ENCODE results near the gene DNTTIP2. TPM values are rescaled to one million over a fixed set of nuclear protein-coding genes. Genes with fewer than 3 reads are reported as not detected.

The DNTTIP2 gene
- polyA plus RNA-seq, 1 donor from 2014 or later = 43.8 TPM

GRCh38 chr1:93906480-93906879 lies 27.5 kb upstream of the DNTTIP2 start:
- Histone ChIP-seq H3K9ac (ENCODE audit: low read length) (no peak overlapping the region), H3K36me3 (ENCODE audit: insufficient read depth, low read length) (no peaks in the 10 kb centered on the region), H3K4me3 (ENCODE audit: low read length) (no peak overlapping the region), H3K27ac (ENCODE audit: low read length) (no peak overlapping the region), H3K4me2 (ENCODE audit: low read length) (no peak overlapping the region), H2AFZ (ENCODE audit: low read depth, low read length) (no peak overlapping the region), H3F3A (ENCODE audit: insufficient read depth, low read length, poor library complexity, severe bottlenecking) (no peaks in the 10 kb centered on the region), H3K9me2 (ENCODE audit: insufficient read depth, low read length) (no peaks in the 10 kb centered on the region), H4K20me1 (ENCODE audit: insufficient read depth) (no peaks in the 10 kb centered on the region), H3K79me2 (replicated peaks; ENCODE audit: insufficient read depth, low read length) (peaks cover 9% of the 10 kb centered on the region), H3K9me3 (ENCODE audit: low read length) (no peaks in the 10 kb centered on the region), H3K27me3 (ENCODE audit: insufficient read depth, low read depth, low read length) (no peaks in the 10 kb centered on the region)
- TF ChIP-seq, protein P1, sequence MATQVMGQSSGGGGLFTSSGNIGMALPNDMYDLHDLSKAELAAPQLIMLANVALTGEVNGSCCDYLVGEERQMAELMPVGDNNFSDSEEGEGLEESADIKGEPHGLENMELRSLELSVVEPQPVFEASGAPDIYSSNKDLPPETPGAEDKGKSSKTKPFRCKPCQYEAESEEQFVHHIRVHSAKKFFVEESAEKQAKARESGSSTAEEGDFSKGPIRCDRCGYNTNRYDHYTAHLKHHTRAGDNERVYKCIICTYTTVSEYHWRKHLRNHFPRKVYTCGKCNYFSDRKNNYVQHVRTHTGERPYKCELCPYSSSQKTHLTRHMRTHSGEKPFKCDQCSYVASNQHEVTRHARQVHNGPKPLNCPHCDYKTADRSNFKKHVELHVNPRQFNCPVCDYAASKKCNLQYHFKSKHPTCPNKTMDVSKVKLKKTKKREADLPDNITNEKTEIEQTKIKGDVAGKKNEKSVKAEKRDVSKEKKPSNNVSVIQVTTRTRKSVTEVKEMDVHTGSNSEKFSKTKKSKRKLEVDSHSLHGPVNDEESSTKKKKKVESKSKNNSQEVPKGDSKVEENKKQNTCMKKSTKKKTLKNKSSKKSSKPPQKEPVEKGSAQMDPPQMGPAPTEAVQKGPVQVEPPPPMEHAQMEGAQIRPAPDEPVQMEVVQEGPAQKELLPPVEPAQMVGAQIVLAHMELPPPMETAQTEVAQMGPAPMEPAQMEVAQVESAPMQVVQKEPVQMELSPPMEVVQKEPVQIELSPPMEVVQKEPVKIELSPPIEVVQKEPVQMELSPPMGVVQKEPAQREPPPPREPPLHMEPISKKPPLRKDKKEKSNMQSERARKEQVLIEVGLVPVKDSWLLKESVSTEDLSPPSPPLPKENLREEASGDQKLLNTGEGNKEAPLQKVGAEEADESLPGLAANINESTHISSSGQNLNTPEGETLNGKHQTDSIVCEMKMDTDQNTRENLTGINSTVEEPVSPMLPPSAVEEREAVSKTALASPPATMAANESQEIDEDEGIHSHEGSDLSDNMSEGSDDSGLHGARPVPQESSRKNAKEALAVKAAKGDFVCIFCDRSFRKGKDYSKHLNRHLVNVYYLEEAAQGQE (IDR thresholded peaks at IDR 0.05; ENCODE audit: borderline replicate concordance) = no peak
- TF ChIP-seq EP300 (conservative IDR thresholded peaks at IDR 0.05; ENCODE audit: poor library complexity, severe bottlenecking) = no peak
- TF ChIP-seq POLR2AphosphoS5 (IDR thresholded peaks at IDR 0.05) = no peak
- no peak for TF ChIP-seq MXI1 (conservative IDR thresholded peaks at IDR 0.05; ENCODE audit: poor library complexity, severe bottlenecking)
- no peak for TF ChIP-seq EZH2 (IDR thresholded peaks at IDR 0.05; ENCODE audit: borderline replicate concordance, insufficient read depth, low read length, poor library complexity, severe bottlenecking)
- TF ChIP-seq, protein P2, sequence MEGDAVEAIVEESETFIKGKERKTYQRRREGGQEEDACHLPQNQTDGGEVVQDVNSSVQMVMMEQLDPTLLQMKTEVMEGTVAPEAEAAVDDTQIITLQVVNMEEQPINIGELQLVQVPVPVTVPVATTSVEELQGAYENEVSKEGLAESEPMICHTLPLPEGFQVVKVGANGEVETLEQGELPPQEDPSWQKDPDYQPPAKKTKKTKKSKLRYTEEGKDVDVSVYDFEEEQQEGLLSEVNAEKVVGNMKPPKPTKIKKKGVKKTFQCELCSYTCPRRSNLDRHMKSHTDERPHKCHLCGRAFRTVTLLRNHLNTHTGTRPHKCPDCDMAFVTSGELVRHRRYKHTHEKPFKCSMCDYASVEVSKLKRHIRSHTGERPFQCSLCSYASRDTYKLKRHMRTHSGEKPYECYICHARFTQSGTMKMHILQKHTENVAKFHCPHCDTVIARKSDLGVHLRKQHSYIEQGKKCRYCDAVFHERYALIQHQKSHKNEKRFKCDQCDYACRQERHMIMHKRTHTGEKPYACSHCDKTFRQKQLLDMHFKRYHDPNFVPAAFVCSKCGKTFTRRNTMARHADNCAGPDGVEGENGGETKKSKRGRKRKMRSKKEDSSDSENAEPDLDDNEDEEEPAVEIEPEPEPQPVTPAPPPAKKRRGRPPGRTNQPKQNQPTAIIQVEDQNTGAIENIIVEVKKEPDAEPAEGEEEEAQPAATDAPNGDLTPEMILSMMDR (IDR thresholded peaks at IDR 0.05; ENCODE audit: poor library complexity, severe bottlenecking) = no peak
- TF ChIP-seq SMC3 (conservative IDR thresholded peaks at IDR 0.05; ENCODE audit: poor library complexity) = no peak
- no peak for TF ChIP-seq RAD21 (conservative IDR thresholded peaks at IDR 0.05)
- no peak for TF ChIP-seq TAF1 (IDR thresholded peaks at IDR 0.05; ENCODE audit: low read depth)

GRCh38 chr1:93905734-93906133 lies 26.7 kb upstream of the DNTTIP2 start:
- Histone ChIP-seq H3F3A (ENCODE audit: insufficient read depth, low read length, poor library complexity, severe bottlenecking) (no peaks in the 10 kb centered on the region), H3K27ac (ENCODE audit: low read length) (no peak overlapping the region), H3K9me2 (ENCODE audit: insufficient read depth, low read length) (no peaks in the 10 kb centered on the region), H3K9me3 (ENCODE audit: low read length) (no peaks in the 10 kb centered on the region), H3K4me2 (ENCODE audit: low read length) (no peak overlapping the region), H2AFZ (ENCODE audit: low read depth, low read length) (no peak overlapping the region), H3K4me3 (ENCODE audit: low read length) (no peak overlapping the region), H4K20me1 (ENCODE audit: insufficient read depth) (no peaks in the 10 kb centered on the region), H3K27me3 (ENCODE audit: insufficient read depth, low read depth, low read length) (no peaks in the 10 kb centered on the region), H3K36me3 (ENCODE audit: insufficient read depth, low read length) (no peaks in the 10 kb centered on the region), H3K79me2 (replicated peaks; ENCODE audit: insufficient read depth, low read length) (peaks cover 9% of the 10 kb centered on the region), H3K9ac (ENCODE audit: low read length) (no peak overlapping the region)
- TF ChIP-seq EZH2 (IDR thresholded peaks at IDR 0.05; ENCODE audit: borderline replicate concordance, insufficient read depth, low read length, poor library complexity, severe bottlenecking) = no peak
- TF ChIP-seq POLR2AphosphoS5 (IDR thresholded peaks at IDR 0.05) = no peak
- TF ChIP-seq, protein P2 (IDR thresholded peaks at IDR 0.05; ENCODE audit: poor library complexity, severe bottlenecking) = no peak
- no peak for TF ChIP-seq MXI1 (conservative IDR thresholded peaks at IDR 0.05; ENCODE audit: poor library complexity, severe bottlenecking)
- TF ChIP-seq, protein P1 (IDR thresholded peaks at IDR 0.05; ENCODE audit: borderline replicate concordance) = no peak

Data from neural cell (in vitro differentiated cells).